ENCODE measurements around the gene AKAP8L. TPM values are rescaled to one million over a fixed set of nuclear protein-coding genes. Genes with fewer than 3 reads are reported as not detected.
"Not testable (repeated sequence)": the region's sequence is repeated elsewhere in the genome, so short reads cannot be mapped to it uniquely, and the experiment has no call there.

The AKAP8L gene
- total and polyA plus RNA-seq, 2 experiments from 2014 or later, result 21.5 to 38.3 TPM

- no peaks in the 10 kb centered on the region for H3K9me3 ChIP-seq (ENCODE audit: low read depth)
- no peak for DNase-seq
- no peaks in the 10 kb centered on the region for H3F3A ChIP-seq (ENCODE audit: insufficient read depth)
- H3K36me3 ChIP-seq (ENCODE audit: low read depth), result peaks cover 23% of the 10 kb centered on the region
- in situ Hi-C loops (cut with MboI), result no loop called here
- no peak overlapping the region for H2AFZ ChIP-seq
- H3K9ac ChIP-seq, result no peak overlapping the region
- no peaks in the 10 kb centered on the region; the same call in 1 of the 2 replicates for H4K20me1 ChIP-seq (ENCODE audit: insufficient read depth)
- WGBS, 2 experiments (ENCODE audit: low coverage in 1 of 2, low lambda C conversion rate in 2 of 2, missing lambda C conversion rate in 2 of 2), result 96 to 98% methylated on average over 23 to 24 of the region's 24 CpGs
- no peaks in the 10 kb centered on the region for H3K4me1 ChIP-seq (ENCODE audit: insufficient read depth)
- H3K9me2 ChIP-seq (ENCODE audit: insufficient read depth), result no peaks in the 10 kb centered on the region
- H3K27ac ChIP-seq, result no peak overlapping the region
- H3K4me3 ChIP-seq, result no peak overlapping the region
- H3K79me2 ChIP-seq (ENCODE audit: insufficient read depth), result peaks cover 49% of the 10 kb centered on the region
- H3K27me3 ChIP-seq (replicated peaks; ENCODE audit: insufficient read depth), result no peaks in the 10 kb centered on the region
- TF ChIP-seq EZH2 (IDR thresholded peaks at IDR 0.05; ENCODE audit: insufficient read depth, poor library complexity, severe bottlenecking) (no peak), EZH2phosphoT487 (IDR thresholded peaks at IDR 0.05; ENCODE audit: insufficient read depth, low read depth) (no peak)
- H3K4me2 ChIP-seq (ENCODE audit: unreplicated experiment), result no peak overlapping the region
Observed at GRCh38 chr19:15368051-15368632, 50.6 kb downstream of the AKAP8L start.

GRCh38 chr19:15367439-15367838 is 51.3 kb downstream of the AKAP8L start:
- in situ Hi-C loops (cut with MboI), result no loop called here
- Histone ChIP-seq H3K36me3 (ENCODE audit: low read depth) (peaks cover 22% of the 10 kb centered on the region), H2AFZ (no peak overlapping the region), H3K9ac (no peak overlapping the region), H3K4me1 (ENCODE audit: insufficient read depth) (no peaks in the 10 kb centered on the region), H4K20me1 (ENCODE audit: insufficient read depth) (no peaks in the 10 kb centered on the region; the same call in 1 of the 2 replicates), H3K9me3 (ENCODE audit: low read depth) (no peaks in the 10 kb centered on the region), H3K4me3 (no peak overlapping the region), H3K27ac (no peak overlapping the region), H3K79me2 (ENCODE audit: insufficient read depth) (peaks cover 42% of the 10 kb centered on the region), H3F3A (ENCODE audit: insufficient read depth) (no peaks in the 10 kb centered on the region), H3K27me3 (replicated peaks; ENCODE audit: insufficient read depth) (no peaks in the 10 kb centered on the region), H3K4me2 (ENCODE audit: unreplicated experiment) (no peak overlapping the region), H3K9me2 (ENCODE audit: insufficient read depth) (no peaks in the 10 kb centered on the region)
- TF ChIP-seq EZH2phosphoT487 (IDR thresholded peaks at IDR 0.05; ENCODE audit: insufficient read depth, low read depth) (no peak), EZH2 (IDR thresholded peaks at IDR 0.05; ENCODE audit: insufficient read depth, poor library complexity, severe bottlenecking) (no peak)
- no peak for DNase-seq
- WGBS, 2 experiments (ENCODE audit: low coverage in 1 of 2, low lambda C conversion rate in 2 of 2, missing lambda C conversion rate in 2 of 2), result 82 to 89% methylated on average over 3 of the region's 3 CpGs

- in situ Hi-C loops (cut with MboI), result no loop called here
Observed at GRCh38 chr19:15365264-15365663, 53.5 kb downstream of the AKAP8L start.

GRCh38 chr19:15363791-15364190 is 55.0 kb downstream of the AKAP8L start:
- Histone ChIP-seq H3K79me2 (ENCODE audit: insufficient read depth) (peaks cover 15% of the 10 kb centered on the region; the same call in 1 of the 2 replicates), H3K36me3 (ENCODE audit: low read depth) (peaks cover 18% of the 10 kb centered on the region; the same call in 1 of the 2 replicates), H3F3A (ENCODE audit: insufficient read depth) (peaks cover 17% of the 10 kb centered on the region)
- WGBS, 2 experiments (ENCODE audit: low coverage in 1 of 2, low lambda C conversion rate in 2 of 2, missing lambda C conversion rate in 2 of 2), result 42 to 45% methylated on average over 3 of the region's 3 CpGs
- H3K9ac ChIP-seq; H4K20me1 ChIP-seq (ENCODE audit: insufficient read depth); H3K4me3 ChIP-seq; H3K27ac ChIP-seq; in situ Hi-C loops (cut with MboI); H3K4me1 ChIP-seq (ENCODE audit: insufficient read depth); H3K9me2 ChIP-seq (ENCODE audit: insufficient read depth); H3K27me3 ChIP-seq (replicated peaks; ENCODE audit: insufficient read depth); H2AFZ ChIP-seq; H3K4me2 ChIP-seq (ENCODE audit: unreplicated experiment); H3K9me3 ChIP-seq (ENCODE audit: low read depth); DNase-seq: not testable (repeated sequence)

More at GRCh38 chr19:15365264-15365663, 53.5 kb downstream of the AKAP8L start:
- H3K36me3 ChIP-seq (ENCODE audit: low read depth), result peaks cover 18% of the 10 kb centered on the region; the same call in 1 of the 2 replicates
- H4K20me1 ChIP-seq (ENCODE audit: insufficient read depth), result no peaks in the 10 kb centered on the region
- 95 to 98% methylated on average over 6 of the region's 6 CpGs for WGBS, 2 experiments (ENCODE audit: low coverage in 1 of 2, low lambda C conversion rate in 2 of 2, missing lambda C conversion rate in 2 of 2)
- no peak overlapping the region for H3K4me2 ChIP-seq (ENCODE audit: unreplicated experiment)
- no peak overlapping the region for H3K9ac ChIP-seq
- peaks cover 9% of the 10 kb centered on the region; the same call in 1 of the 2 replicates for H3F3A ChIP-seq (ENCODE audit: insufficient read depth)
- H3K9me3 ChIP-seq (ENCODE audit: low read depth), result no peaks in the 10 kb centered on the region
- H3K27me3 ChIP-seq (replicated peaks; ENCODE audit: insufficient read depth), result no peaks in the 10 kb centered on the region
- no peaks in the 10 kb centered on the region for H3K4me1 ChIP-seq (ENCODE audit: insufficient read depth)
- no peaks in the 10 kb centered on the region for H3K9me2 ChIP-seq (ENCODE audit: insufficient read depth)
- no peak for DNase-seq
- peaks cover 20% of the 10 kb centered on the region for H3K79me2 ChIP-seq (ENCODE audit: insufficient read depth)
- H3K4me3 ChIP-seq, result no peak overlapping the region
- TF ChIP-seq EZH2 (IDR thresholded peaks at IDR 0.05; ENCODE audit: insufficient read depth, poor library complexity, severe bottlenecking) (no peak), EZH2phosphoT487 (IDR thresholded peaks at IDR 0.05; ENCODE audit: insufficient read depth, low read depth) (no peak)
- no peak overlapping the region for H3K27ac ChIP-seq
- H2AFZ ChIP-seq, result no peak overlapping the region

- Histone ChIP-seq H3F3A (ENCODE audit: insufficient read depth) (peaks cover 20% of the 10 kb centered on the region), H3K36me3 (ENCODE audit: low read depth) (peaks cover 19% of the 10 kb centered on the region), H3K79me2 (ENCODE audit: insufficient read depth) (peaks cover 15% of the 10 kb centered on the region; the same call in 1 of the 2 replicates)
- H3K4me3 ChIP-seq; H3K9ac ChIP-seq; H4K20me1 ChIP-seq (ENCODE audit: insufficient read depth); H3K27ac ChIP-seq; H3K4me1 ChIP-seq (ENCODE audit: insufficient read depth); H3K27me3 ChIP-seq (replicated peaks; ENCODE audit: insufficient read depth); DNase-seq; H3K4me2 ChIP-seq (ENCODE audit: unreplicated experiment); H3K9me2 ChIP-seq (ENCODE audit: insufficient read depth); H2AFZ ChIP-seq; H3K9me3 ChIP-seq (ENCODE audit: low read depth); in situ Hi-C loops (cut with MboI): not testable (repeated sequence)
- 92% methylated on average over 19 of the region's 30 CpGs; no CpG with 5 or more reads in 1 of the 2 experiments for WGBS, 2 experiments (ENCODE audit: low coverage in 1 of 2, low lambda C conversion rate in 2 of 2, missing lambda C conversion rate in 2 of 2)
Observed at GRCh38 chr19:15363048-15363447, 55.7 kb downstream of the AKAP8L start.

GRCh38 chr19:15360015-15360414 is 58.8 kb downstream of the AKAP8L start:
- H3K9ac ChIP-seq; H3K79me2 ChIP-seq (ENCODE audit: insufficient read depth); H3K4me2 ChIP-seq (ENCODE audit: unreplicated experiment); H3K4me1 ChIP-seq (ENCODE audit: insufficient read depth); H4K20me1 ChIP-seq (ENCODE audit: insufficient read depth); H3K27ac ChIP-seq; H2AFZ ChIP-seq; DNase-seq; H3K9me2 ChIP-seq (ENCODE audit: insufficient read depth); H3K4me3 ChIP-seq; H3K27me3 ChIP-seq (replicated peaks; ENCODE audit: insufficient read depth); in situ Hi-C loops (cut with MboI); H3K9me3 ChIP-seq (ENCODE audit: low read depth): not testable (repeated sequence)
- 69 to 72% methylated on average over 4 of the region's 4 CpGs for WGBS, 2 experiments (ENCODE audit: low coverage in 1 of 2, low lambda C conversion rate in 2 of 2, missing lambda C conversion rate in 2 of 2)
- H3K36me3 ChIP-seq (ENCODE audit: low read depth), result peaks cover 36% of the 10 kb centered on the region
- H3F3A ChIP-seq (ENCODE audit: insufficient read depth), result peaks cover 20% of the 10 kb centered on the region
